ENCODE measurements around the gene CYP4B1.

DNA sequence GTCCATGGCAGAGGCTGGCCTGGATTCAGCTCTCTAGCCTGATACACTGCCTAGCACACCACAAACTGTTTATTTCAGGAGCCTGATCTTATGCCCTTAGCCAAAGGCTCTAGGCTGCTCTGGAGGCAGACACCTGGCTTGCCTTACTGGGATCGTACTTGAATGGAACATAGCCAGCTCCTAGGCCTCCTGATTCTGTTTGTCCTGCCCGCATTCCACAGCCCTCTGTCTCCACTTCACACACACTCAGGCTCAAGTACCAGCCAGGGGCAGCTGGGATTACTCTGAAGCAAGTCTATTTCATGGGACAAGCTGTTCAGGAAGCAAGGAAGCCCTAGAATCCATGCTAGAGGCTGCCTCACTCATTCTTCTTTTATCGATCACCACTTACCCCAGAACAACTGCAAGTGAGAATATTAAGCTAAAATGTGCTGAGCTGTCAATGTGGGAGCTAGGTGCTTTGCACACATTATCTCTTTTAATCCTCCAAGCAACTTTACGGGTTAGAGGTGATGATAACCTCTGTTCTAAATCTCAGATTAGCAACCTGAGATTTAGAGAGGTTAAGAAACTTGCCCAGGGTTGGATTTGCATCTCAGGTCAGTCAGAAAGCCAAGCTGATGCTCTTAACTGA, 31.1 kb upstream of the CYP4B1 start:
- TF ChIP-seq EZH2 (IDR thresholded peaks at IDR 0.05; ENCODE audit: borderline replicate concordance) (no peak), CTCF (IDR thresholded peaks at IDR 0.05; ENCODE audit: poor library complexity) (no peak), EZH2phosphoT487 (IDR thresholded peaks at IDR 0.05; ENCODE audit: low read depth, severe bottlenecking, unreplicated experiment) (no peak)

Data from hepatocyte (in vitro differentiated cells).